GM10266 (cell line): ENCODE results near the gene AFF3.

Experiments
- DNase-seq: peaks from one replicate; pipeline ENCODE4 v3.0.0; 2012; ENCODE audit errors: extremely low spot score
- CTCF ChIP-seq: IDR thresholded peaks from 2 replicates; pipeline ENCODE4 v1.5.1; 2012; ENCODE audit warnings: mild to moderate bottlenecking, low read depth; ENCODE audit not compliant: control insufficient read depth, insufficient read depth; ENCODE audit errors: missing control alignments

Gene AFF3

GRCh38 chr2:99659874-99660273 is 482.5 kb downstream of the AFF3 start:
- no peak for TF ChIP-seq CTCF

GRCh38 chr2:99657691-99658258 is 484.6 kb downstream of the AFF3 start:
- no peak for DNase-seq
- no peak for TF ChIP-seq CTCF

More at GRCh38 chr2:99659874-99660273, 482.5 kb downstream of the AFF3 start:
- no peak for DNase-seq

- TF ChIP-seq CTCF, result no peak
- no peak for DNase-seq
Observed at GRCh38 chr2:99656994-99657393, 485.4 kb downstream of the AFF3 start.

GRCh38 chr2:99653433-99653832 is 489.0 kb downstream of the AFF3 start:
- no peak for DNase-seq
- TF ChIP-seq CTCF, result no peak

GRCh38 chr2:99652862-99653261 is 489.5 kb downstream of the AFF3 start:
- no peak for TF ChIP-seq CTCF

GRCh38 chr2:99651930-99652670 is 490.3 kb downstream of the AFF3 start:
- DNase-seq, result no peak
- TF ChIP-seq CTCF, result no peak

More at GRCh38 chr2:99652862-99653261, 489.5 kb downstream of the AFF3 start:
- DNase-seq, result no peak
